GM21423 (cell line): ENCODE results near the gene HDAC8.

Experiments
- ATAC-seq: cut with Tn5 transposase; IDR thresholded peaks from one replicate; pipeline ENCODE4 v1.9.1; 2021; ENCODE audit warnings: mild to moderate bottlenecking, moderate library complexity; ENCODE audit not compliant: unreplicated experiment

Gene HDAC8

DNA sequence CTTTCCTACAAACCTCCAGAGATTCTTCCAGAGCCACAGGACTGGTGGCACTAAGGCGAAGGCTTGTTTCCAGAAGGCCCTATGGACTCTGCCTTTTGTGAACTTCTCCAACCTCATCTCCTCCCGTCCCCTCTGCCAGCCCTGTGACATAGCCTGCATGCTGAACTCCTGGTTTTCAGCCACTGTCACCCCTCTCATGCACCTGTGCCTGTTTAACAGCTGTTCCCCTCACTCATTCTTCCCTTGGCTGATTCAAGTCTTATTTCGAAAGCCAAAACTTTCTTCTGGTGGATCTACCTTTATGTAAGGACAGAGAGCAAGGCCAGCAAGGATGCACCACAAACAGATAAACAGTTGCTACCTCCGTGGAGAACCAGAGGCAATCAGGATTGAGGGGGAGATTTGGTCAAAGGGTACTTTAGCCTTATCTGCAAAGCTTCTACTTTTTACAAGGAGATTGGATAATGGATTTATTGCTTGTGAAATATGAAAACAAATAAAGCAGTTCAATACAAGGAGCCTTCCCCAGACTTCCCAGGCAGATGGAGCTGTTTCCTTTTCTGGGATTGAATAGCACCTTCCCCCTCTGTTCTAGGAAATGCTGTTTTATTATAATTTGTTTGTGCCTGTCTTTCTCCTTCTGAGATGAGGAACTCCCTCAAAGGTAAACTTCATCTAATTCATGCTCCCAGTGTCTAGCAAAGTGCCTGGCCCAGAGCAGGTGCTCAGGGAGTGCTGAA is 272.6 kb downstream of the HDAC8 start:
- ATAC-seq: no peak

DNA sequence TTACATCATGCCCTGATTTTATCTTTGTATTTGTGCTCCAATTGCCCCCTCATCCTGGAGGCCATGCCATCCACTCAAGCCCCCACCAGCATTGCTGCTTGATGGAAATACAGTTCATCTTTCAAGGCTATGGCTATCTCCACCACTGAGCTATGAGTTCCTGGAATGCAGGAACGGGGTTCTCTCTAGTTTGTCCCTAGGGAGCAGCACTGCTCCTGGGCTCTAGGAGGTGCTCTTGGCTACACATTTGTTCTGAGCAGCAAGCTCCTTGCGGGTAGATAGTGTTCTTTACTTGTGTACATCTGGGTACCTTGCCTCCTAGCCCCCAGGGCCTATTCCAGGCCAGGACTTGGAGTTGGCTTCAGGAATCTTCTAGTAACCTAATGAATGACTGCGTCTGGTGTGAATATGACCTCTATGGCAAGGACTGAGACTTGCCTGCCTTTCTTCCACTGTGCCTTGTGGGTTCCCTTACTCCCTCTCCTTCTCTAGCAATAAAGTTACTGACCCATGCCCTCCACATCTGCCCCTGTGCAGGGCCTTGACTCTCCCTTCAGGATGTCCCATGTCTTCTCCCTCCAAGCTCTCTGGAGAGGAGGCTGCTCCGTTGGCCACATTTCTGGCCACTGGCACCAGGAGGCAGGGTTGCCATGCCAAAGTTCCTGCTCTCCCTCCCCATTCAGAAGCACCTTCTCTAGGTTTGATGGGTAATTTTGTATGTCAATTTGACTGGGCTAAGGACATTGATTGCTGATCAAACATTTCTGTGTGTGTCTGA is 274.5 kb downstream of the HDAC8 start:
- no peak for ATAC-seq

DNA sequence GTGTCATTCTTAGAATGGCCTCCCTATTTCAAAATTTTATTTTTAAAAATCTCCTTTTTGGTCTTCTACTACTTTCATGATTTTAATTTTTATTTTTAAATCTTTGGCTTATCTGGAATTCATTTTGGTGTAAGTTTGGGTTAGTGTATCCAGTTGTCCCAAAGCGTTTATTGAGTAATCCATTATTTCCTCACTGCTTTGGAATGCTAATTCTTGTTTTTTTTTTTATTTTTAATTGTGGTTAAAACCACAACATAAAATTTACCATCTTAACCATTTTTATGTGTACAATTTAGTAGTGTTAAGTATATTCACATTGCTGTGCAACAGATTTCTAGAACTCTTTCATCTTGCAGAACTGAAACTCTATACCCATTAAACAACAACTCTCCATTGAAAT is 275.7 kb downstream of the HDAC8 start:
- ATAC-seq: no peak

DNA sequence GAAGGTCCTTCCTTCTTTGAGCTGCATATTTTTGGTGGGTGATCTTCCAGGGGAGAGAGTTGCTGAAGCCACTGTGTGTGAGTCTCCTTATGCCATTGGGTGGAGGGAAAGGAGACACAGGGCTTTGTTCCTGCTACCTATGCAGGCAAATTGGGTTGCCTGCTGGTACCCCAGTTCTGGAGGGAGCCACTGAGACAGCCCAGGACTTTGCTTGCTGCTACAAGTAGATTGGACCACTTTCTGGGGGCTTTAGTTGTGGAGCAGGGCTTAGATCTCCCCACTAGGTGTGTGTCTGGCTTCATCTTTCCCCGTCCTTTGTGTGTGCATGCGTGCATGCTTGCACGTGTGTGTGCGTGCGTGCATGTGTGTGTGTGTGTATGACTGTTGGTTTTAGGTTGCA is 276.9 kb downstream of the HDAC8 start:
- no peak for ATAC-seq

DNA sequence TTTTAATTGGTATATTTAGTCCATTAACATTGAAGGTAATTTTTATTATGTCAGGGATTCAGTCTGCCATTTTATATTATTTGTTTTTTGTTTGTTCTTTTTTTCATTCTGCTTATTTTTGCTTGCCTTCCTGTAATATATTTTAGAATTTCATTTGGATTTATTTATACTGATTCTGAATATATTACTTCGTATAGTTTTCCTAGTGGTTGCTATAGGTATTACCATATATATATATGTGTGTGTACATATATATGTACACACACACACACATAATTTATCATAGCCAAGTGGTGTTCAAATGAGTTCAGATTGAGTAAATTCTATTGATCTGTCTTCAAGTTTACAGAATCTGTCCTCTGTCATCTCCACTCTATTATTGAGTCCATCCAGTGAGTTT is 278.1 kb downstream of the HDAC8 start:
- ATAC-seq: no peak

DNA sequence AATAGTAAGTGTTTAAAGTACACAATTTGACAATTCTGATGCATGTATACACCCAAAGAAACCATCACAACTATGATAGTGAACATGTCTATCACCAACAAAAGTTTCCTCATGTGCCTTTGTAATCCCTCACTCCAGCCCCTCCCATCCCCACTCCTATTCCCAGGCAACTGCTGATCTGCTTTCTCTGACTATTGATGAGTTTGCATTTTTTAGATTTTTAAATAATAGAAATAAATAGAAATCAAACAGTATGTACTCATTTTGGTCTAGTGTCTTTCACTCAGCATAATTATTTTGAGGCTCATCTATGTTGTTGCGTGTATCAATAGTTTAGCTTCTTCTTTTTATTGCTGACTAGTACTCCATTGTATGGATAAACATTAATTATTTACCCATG is 290.3 kb downstream of the HDAC8 start:
- no peak for ATAC-seq

DNA sequence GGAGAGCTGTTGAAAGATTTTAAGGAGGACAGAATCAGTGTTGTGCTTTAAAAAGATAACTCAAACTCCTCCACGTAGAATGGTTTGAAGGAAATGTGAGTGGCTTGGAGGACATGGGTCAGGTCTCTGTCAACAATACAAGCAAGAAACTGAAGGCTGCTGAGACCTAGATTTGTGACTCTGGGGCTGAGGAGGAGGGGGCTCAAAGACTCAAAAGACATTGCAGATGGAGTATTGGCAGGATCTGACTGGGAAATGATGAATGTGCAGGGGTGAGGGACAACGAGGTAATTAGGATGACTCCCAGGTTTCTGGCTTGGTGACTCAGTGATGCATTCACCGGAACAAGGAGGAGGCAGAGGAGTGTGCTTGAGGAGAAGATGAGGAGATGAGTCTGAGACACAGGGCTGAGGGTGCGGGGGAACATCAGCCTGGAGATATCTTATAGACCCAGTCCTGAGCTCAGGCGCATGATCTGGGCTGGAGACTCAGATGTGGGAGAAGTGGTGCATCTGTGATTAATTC is 292.3 kb downstream of the HDAC8 start:
- ATAC-seq: no peak
